KBM-7 (cell line): ENCODE measurements around the gene HCN4.

ENCODE experiments used
- DNase-seq: peaks from one replicate; pipeline ENCODE4 v3.0.0-alpha.2; 2015
- in situ Hi-C: fragments of 300-500 bp; cut with MboI; formaldehyde crosslinking; loops from 2 replicates; pipeline ENCODE4 v1.14.3; 2020; ENCODE audit warnings: low sequenced_read_pairs, low pct_unique_long_range_greater_than_20kb, mixed read lengths

Gene HCN4

DNA sequence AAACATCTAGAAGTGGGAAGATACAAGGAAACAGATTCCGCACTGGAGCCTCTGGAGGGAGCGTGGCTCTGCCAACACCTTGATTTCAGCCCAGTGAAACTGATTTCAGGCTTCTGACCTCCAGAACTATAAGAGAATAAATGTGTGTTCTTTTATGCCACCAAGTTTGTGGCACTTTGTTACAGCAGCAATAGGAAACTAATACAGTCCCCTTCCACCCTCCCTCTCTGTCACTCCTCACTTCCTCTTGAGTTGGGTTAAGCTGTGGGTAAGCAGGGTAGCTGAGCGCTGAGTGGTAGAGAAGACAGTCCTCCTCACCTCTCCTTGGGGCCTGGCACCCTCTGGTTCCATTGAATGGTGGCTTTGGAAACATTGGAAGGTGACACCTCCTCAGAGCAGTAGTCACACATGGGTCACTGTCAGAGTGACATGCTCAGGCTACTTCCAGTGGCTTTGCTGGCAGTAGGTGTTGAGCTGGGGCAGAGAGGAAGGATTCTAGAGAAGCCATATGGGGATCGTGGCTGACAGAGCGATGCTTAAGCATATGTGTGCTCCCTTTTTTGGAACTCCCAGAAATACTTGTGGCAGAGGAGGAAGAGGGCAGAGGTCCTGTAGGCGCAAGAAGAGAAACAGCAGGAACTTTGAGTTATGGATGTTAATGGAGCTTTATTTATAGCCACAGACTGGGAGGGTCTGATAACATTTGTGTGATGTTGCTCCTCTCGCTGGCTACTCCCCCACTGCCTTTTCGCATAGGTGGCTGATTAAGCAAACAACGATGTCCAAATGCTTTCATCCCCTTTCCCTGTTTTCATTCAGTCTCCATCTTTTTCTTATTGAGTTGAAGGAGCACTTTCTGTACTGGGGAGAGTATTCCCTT, 14.8 kb upstream of the HCN4 start:
- DNase-seq = no peak
- in situ Hi-C loops = no loop called here

DNA sequence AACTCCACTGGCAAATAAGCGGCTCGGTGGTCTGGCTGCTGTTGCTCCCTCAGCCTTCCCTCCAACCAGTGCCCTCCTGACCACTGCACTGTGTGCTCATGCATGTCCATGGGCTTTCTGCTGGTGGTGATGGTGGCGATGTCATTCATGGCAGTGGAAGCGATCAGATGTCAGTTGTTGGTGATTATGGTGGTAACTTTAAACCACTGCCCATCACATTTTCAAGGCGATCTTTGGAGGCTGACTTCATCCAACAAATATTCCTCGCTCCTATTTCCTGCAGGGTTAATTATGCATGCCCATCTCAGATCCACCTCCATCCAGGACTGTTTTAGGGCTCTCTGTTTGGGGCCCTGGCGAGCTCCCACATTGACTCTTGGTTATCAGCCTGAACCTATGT, 13.4 kb upstream of the HCN4 start:
- no peak for DNase-seq
- in situ Hi-C loops = no loop called here

DNA sequence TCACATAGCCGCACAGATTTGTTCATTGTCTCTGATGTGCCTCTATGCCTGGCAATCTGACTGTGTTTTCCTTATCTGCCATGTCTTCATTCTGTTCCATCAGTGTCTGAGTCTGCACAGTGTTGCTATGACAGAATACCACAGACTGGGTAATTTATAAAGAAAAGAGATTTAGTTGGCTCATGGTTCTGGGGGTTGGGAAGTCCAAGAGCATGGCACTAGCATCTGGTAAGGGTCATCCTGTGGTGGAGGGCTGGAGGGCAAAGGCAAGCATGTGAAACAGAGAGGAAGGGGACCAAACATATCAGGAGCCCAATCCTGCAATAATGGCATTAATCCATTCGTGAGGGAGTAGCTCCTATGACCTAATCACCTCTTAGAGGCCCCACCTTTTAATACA, 11.9 kb upstream of the HCN4 start:
- in situ Hi-C loops = no loop called here
- no peak for DNase-seq

DNA sequence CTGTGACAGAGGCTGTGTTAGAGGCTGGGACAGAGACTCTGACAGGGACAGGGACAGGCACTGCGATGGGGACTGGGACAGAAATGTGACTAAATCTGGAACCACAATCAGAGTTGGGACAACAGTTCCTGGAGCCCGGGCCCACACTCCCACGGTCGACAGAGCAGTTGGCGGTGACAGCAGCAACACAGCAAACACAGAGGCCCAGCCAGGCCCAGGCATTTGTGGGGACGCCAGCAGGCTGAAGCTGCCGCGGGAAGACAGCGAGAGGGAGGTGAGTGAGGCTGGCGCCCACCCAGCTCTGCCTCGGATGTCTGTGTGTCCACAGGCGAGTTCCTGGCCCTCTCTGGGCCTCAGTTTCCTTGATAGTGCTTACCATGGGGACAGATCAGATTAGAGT, 9.3 kb upstream of the HCN4 start:
- no peak for DNase-seq
- in situ Hi-C loops = no loop called here

DNA sequence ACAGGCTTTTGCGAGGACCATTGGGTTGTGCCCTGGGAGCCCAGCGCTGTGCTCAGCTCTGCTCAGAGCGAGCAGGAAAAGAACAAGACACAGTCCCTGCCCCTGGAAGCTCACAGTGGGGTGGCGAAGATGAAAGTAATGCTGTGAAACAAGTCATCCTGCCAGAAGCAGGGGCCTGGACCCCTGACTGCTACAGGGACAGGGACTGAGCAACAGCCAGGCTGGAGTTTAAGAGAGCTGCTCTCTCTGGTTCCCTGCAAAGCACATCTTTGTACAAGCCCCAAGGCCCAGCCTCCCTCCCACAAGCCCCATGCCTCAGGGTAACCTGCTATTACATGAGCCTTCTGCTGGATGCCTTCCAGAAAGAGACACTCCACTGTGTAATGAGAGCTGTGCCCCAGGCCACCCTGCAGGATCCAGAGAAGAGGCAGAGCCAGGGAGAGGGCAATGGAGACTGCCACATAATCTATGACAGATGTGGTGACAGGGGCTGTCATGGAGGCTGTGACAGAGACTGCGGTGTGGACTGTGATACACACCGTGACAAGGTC, 7.1 kb upstream of the HCN4 start:
- in situ Hi-C loops = no loop called here
- DNase-seq = no peak

DNA sequence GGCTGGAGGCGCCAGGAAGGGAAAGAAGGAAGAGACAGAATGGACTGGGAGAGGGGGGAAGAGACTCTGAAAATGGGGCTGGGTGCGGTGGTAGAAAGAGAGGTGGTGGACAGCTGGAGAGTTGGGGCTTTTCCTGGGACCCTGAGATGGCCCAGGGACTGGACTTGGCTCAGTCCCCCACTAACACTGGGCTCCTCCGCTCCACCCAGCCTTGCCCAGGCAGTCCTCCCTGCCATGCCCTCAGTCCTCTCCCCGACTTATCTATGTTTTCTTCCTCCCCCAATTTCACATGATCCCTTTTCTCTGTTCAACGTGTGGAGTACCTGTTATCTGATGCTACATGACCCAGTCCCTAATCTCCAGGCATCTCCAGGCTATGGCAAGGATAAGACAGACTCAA, 6.3 kb upstream of the HCN4 start:
- in situ Hi-C loops = no loop called here
- no peak for DNase-seq

- no peak for DNase-seq
- in situ Hi-C loops = no loop called here
Measured at GRCh38 chr15:73374604-73375003, 5.8 kb upstream of the HCN4 start.

GRCh38 chr15:73373221-73373620, 4.5 kb upstream of the HCN4 start:
- no peak for DNase-seq
- in situ Hi-C loops = no loop called here

GRCh38 chr15:73371812-73372211, 3.1 kb upstream of the HCN4 start:
- in situ Hi-C loops = no loop called here
- no peak for DNase-seq

DNA sequence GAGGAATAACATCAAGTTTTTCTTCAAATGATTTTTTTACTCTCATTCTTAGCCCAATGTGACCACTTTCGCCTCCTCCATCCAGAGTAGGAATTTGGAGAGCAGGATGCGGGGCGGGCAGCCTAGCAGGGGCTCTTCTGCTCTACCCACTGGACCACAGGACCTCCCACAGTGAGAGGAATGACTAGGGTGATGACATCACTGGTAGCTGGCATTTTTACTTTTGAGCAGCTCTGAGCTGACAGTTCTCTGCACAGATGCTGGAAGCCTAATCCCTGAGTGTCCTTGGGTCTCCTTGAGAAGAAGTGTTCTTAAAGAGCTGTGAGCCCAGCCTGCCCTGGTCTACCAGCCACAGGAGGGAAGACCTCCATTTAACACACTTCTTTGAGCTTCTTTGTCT, 1.4 kb upstream of the HCN4 start:
- in situ Hi-C loops = no loop called here
- DNase-seq = no peak

DNA sequence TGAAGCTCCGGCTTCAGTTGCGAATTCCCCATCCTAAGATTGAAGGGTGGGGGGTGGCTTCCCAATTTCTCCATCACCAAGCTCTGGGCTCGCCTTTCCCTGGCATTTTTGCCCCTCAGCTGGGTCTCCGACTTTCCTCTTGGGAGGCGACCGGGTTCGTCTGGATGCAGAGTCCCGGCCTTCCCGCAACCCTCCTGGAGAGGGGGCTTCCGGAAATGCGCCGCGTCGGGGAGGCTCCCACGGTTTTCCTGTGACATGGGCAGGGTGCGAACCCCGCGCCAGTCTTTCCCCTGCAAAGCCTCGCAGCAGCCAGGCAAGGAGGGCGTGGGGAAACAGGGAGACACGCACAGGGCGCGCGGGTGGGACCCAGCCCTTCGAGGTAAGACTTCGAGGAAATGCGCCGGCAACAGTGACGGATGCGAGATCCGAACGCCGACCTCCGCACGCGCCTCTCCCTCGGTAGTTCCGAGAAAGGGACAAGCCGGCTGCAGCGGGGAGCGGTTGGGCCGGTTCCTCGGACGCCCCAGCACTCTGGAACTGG, 466 bp upstream of the HCN4 start:
- no peak for DNase-seq
- in situ Hi-C loops = no loop called here

DNA sequence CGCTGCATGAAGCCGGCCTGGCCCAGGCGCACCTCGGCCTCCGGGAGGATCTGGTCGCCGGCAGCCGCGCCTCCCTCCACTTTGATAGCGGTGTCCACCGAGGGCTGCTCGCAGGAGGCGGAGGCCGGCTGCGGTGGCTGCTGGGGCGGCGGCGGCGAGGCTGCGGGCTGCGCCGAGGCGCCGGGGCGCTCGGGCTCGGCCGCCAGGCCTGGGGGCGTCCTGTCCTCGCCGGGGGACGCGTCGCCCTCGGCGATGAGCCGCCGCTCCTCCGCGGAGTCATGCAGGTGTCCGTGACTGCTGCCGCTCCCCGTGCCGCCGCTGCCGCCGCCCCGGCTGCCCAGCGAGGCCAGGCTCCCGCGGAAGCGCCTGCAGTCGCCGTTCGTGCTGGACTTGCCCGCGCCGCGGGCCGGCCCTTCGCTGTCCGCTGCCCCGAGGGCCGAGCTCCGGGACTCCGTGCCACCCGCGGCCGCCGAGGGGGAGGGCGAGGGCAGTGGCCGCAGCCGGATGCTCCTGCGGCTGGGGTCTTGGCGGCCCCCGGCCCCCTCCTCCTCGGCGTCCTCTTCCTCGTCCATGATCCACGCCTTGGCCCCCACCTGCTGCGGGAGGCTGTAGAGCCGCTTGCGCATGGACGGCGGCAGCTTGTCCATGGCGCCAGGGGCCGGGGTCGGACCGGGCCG, 996 bp downstream of the HCN4 start:
- DNase-seq = no peak
- in situ Hi-C loops = no loop called here

DNA sequence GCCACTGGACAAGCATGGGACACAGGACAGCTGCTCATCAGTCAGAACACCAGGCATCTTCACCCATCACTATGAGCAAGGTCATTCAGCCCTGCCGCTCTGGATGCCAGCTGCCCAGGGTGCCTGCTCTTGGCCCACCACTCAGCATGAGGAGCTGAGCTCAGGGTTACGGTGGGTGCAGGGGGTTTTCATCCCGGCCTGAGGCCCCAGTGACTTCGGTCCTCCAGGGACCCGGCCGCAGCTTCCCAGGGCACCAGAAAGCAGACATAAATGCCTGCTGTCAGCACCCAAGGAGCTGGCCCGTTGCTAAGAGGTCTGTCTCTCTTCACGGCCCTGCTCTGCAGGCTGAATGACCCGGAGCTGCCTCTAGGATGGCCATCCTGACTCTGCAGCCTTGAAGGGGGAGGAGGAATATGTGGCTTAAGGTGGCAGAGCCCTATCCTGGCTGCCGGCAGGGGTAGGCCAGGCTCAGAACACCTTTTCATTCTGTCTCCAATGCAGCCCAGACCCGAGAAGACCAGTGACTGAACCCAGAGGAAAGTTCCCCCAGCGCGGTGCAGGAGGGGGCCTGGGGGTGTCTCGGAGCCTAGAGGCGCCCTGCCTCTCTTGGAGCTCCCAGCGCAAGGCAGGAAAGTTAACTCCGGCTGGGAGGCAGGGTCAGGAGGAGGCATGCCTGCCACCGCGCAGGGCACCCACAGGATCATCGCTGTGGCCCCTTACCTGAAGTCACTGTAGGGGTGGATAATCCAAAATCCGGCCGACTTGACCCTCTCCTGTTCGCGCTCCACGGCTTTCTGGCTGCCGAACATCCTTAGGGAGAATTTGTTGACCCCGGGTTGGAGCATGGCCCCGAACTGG, 1.8 kb downstream of the HCN4 start:
- DNase-seq = no peak
- in situ Hi-C loops = no loop called here

GRCh38 chr15:73364070-73364469, 4.7 kb downstream of the HCN4 start:
- in situ Hi-C loops = no loop called here
- DNase-seq = no peak

- in situ Hi-C loops = no loop called here
- DNase-seq = no peak
Measured at GRCh38 chr15:73362900-73363299, 5.9 kb downstream of the HCN4 start.

DNA sequence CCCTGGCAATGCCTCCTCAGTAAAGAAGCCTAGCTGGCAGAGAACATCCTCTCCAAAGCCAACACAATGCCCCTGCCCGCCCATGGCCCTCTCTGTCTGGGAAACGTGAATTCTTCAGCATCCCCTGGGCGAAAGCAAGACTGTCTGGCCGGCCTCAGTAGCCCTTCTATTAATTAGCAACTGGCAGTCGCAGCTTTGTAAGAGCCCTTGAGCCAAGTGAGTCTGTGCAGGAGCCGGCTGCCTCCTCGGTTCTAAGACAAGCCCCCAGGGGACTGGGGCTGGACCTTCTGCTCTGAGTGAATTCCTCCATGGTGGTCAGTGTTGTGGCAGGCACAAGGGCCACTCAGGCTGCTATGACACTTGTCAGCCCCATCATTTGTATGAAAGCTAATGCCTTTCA, 7.4 kb downstream of the HCN4 start:
- DNase-seq = no peak
- in situ Hi-C loops = no loop called here

DNA sequence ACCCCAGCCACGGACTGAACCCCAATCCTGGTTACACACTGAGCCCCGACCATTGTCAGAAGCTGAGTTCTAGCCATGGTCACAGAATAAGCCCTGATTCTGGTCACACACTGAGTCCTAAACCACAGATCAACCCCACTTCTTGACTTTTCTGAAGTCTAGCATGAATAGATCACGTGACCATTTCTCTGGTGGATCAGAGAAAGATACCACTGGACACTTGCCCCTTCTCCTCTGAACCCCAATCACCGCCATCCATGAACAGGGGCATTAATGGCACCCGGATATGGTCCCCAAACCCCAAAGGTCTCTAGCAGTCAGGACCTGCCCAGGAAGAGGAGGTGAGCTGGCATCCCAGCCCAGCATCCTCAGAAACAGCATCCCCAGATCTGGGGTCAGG, 9.1 kb downstream of the HCN4 start:
- in situ Hi-C loops = no loop called here
- DNase-seq = no peak

DNA sequence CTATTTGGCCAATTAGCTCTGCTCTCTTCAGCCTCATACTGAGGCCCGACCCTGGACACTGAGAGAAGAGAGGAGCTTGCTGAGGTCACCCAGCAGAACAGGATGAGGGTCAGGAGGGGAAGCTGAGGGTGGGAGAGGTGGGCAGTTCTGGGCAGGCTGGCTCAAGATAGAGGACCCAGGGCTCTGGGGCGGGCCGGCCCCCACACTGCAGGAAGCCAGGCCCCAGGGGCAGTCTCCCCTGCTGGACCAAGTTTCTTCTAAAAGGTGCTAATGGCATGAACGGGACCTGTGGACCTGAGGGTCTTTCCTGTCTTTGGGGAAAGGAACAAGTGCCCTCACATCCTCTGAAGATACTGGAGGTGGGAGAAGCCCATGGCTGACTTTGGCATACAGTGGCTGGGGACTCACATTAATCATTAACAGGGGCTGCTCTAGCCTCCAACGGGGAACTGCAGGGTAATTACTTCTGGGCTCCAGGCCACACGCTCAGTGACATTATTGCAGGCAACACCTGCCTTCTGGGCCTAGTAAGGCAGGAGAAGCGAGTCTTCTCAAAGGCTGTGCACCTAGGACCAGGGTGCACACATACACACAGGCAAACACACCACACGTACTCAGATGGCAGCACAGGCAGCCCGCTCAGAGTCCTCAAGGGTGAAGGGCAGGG, 10.6 kb downstream of the HCN4 start:
- no peak for DNase-seq
- in situ Hi-C loops = no loop called here
